IMR-90 (cell line): ENCODE measurements around the gene NHP2. TPM values are rescaled to one million over a fixed set of nuclear protein-coding genes. Genes with fewer than 3 reads are reported as not detected.

ENCODE experiments used
- ATAC-seq: fragments of 200-7000 bp; cut with Tn5 transposase; 2 replicates; pipeline ENCODE4 v1.9.1; 2020; ENCODE audit warnings: low read depth, mild to moderate bottlenecking, moderate library complexity
- BruUV-seq: library from RNA; stranded (reverse); fragments of 400-500 nt; replicated peaks from 2 replicates; lab custom pipeline; 2021; lab: Mats Ljungman, UMichigan
- CTCF ChIA-PET: fragments of 300-600 bp; formaldehyde crosslinking; extraction: SDS; loops from one replicate; lab custom pipeline; 2021; ENCODE audit warnings: antibody characterized with exemption; lab: Yijun Ruan, JAX
- POLR2A ChIA-PET: fragments of 300-600 bp; sonication (Branson Sonifier 250); formaldehyde crosslinking; loops from one replicate; lab custom pipeline; 2022; ENCODE audit warnings: antibody characterized with exemption; ENCODE audit not compliant: unreplicated experiment; lab: Charles Lee
- DNase-seq: peaks from one replicate; pipeline ENCODE4 v3.0.0; 2013
- H2AFZ ChIP-seq: replicated peaks from 2 replicates; pipeline ENCODE3; 2013; ENCODE audit warnings: low read length, mild to moderate bottlenecking; ENCODE audit not compliant: poor library complexity
- H2AK5ac ChIP-seq: 2 replicates; pipeline ENCODE4 v1.6.1; 2013; ENCODE audit warnings: low read depth, low read length, inconsistent platforms
- H2AK9ac ChIP-seq: replicated peaks from 2 replicates; pipeline ENCODE3; 2013; ENCODE audit warnings: mild to moderate bottlenecking, low read depth, low read length, moderate library complexity; ENCODE audit not compliant: poor library complexity
- H2BK120ac ChIP-seq: 2 replicates; pipeline ENCODE4 v1.6.1; 2013; ENCODE audit warnings: low read depth, low read length, inconsistent platforms
- H2BK15ac ChIP-seq: 3 replicates; pipeline ENCODE4 v1.6.1; 2013; ENCODE audit warnings: low read depth, low read length, inconsistent platforms
- H2BK20ac ChIP-seq: 2 replicates; pipeline ENCODE4 v1.6.1; 2013; ENCODE audit warnings: low read depth, mild to moderate bottlenecking, inconsistent platforms, low read length, moderate library complexity
- H2BK5ac ChIP-seq: 2 replicates; pipeline ENCODE4 v1.6.1; 2013; ENCODE audit warnings: mild to moderate bottlenecking, low read depth, low read length, inconsistent platforms; ENCODE audit not compliant: poor library complexity, severe bottlenecking
- H3K14ac ChIP-seq: replicated peaks from 2 replicates; pipeline ENCODE4 v1.6.1; 2013; ENCODE audit warnings: low read depth, low read length, inconsistent platforms
- H3K18ac ChIP-seq: 2 replicates; pipeline ENCODE4 v1.6.1; 2013; ENCODE audit warnings: low read depth, low read length, control low read depth
- H3K23ac ChIP-seq: 2 replicates; pipeline ENCODE4 v1.6.1; 2013; ENCODE audit warnings: low read depth, low read length, inconsistent platforms
- H3K27ac ChIP-seq: 2 replicates; pipeline ENCODE4 v1.5.1; 2013; ENCODE audit warnings: mild to moderate bottlenecking, control low read depth, low read length; ENCODE audit not compliant: insufficient read depth
- H3K27me3 ChIP-seq: 2 replicates; pipeline ENCODE4 v1.6.1; 2013; ENCODE audit warnings: low read length; ENCODE audit not compliant: control insufficient read depth, insufficient read depth
- H3K36me3 ChIP-seq: 2 replicates; pipeline ENCODE4 v1.6.1; 2013; ENCODE audit warnings: low read length, mixed read lengths; ENCODE audit not compliant: control insufficient read depth, insufficient read depth
- H3K4ac ChIP-seq: 2 replicates; pipeline ENCODE4 v1.6.1; 2013; ENCODE audit warnings: low read depth, low read length, inconsistent platforms
- H3K4me1 ChIP-seq: 2 replicates; pipeline ENCODE4 v1.6.1; 2013; ENCODE audit warnings: low read length, mixed read lengths; ENCODE audit not compliant: control insufficient read depth, insufficient read depth
- H3K4me2 ChIP-seq: 2 replicates; pipeline ENCODE4 v1.6.1; 2013; ENCODE audit warnings: low read depth, mild to moderate bottlenecking, control low read depth, low read length, moderate library complexity
- H3K4me3 ChIP-seq: 2 replicates; pipeline ENCODE4 v1.5.1; 2013; ENCODE audit warnings: low read depth, mild to moderate bottlenecking, control low read depth, low read length, moderate library complexity; ENCODE audit not compliant: insufficient read depth
- H3K56ac ChIP-seq: 2 replicates; pipeline ENCODE4 v1.6.1; 2013; ENCODE audit warnings: low read length, inconsistent platforms; ENCODE audit not compliant: insufficient read depth; ENCODE audit errors: extremely low read depth
- H3K79me1 ChIP-seq, 2 experiments: 2 replicates each; pipeline ENCODE4 v1.6.1; 2013; ENCODE audit warnings: low read length in 2 of 2, inconsistent platforms in 1 of 2, low read depth in 1 of 2
- H3K9ac ChIP-seq: 2 replicates; pipeline ENCODE4 v1.6.1; 2013; ENCODE audit warnings: low read depth, low read length, control low read depth
- H3K9me1 ChIP-seq: 2 replicates; pipeline ENCODE4 v1.6.1; 2013; ENCODE audit warnings: low read length, inconsistent platforms; ENCODE audit not compliant: insufficient read depth
- H3K9me3 ChIP-seq: 2 replicates; pipeline ENCODE4 v1.6.1; 2013; ENCODE audit warnings: low read length; ENCODE audit not compliant: control insufficient read depth, insufficient read depth
- H4K20me1 ChIP-seq: 2 replicates; pipeline ENCODE4 v1.6.1; 2013; ENCODE audit warnings: low read length, inconsistent platforms; ENCODE audit not compliant: insufficient read depth
- H4K5ac ChIP-seq: 2 replicates; pipeline ENCODE4 v1.6.1; 2013; ENCODE audit warnings: mild to moderate bottlenecking, low read depth, low read length, control low read depth
- H4K8ac ChIP-seq, 2 experiments: 2 replicates each; pipeline ENCODE4 v1.6.1; 2013; ENCODE audit warnings: low read depth in 2 of 2, low read length in 2 of 2, control low read depth in 1 of 2, inconsistent platforms in 1 of 2
- H4K91ac ChIP-seq: 2 replicates; pipeline ENCODE4 v1.6.1; 2013; ENCODE audit warnings: low read depth, low read length, inconsistent platforms; ENCODE audit not compliant: insufficient read depth
- CEBPB ChIP-seq: IDR thresholded peaks from 2 replicates; pipeline ENCODE4 v1.6.1; 2012; ENCODE audit warnings: low read depth, low read length, improper control_type of control experiment
- CHD1 ChIP-seq: IDR thresholded peaks from 2 replicates; pipeline ENCODE4 v1.6.1; 2012; ENCODE audit warnings: low read depth, low read length, improper control_type of control experiment
- CTCF ChIP-seq: conservative IDR thresholded peaks from 2 replicates; pipeline ENCODE4 v1.5.1; 2012; ENCODE audit warnings: mild to moderate bottlenecking, low read depth, low read length, improper control_type of control experiment
- ELK1 ChIP-seq: fragments of 150-350 bp; IDR thresholded peaks from 2 replicates; pipeline ENCODE4 v1.6.1; 2016; ENCODE audit warnings: low read depth, mild to moderate bottlenecking, low read length, moderate library complexity, borderline replicate concordance
- FOS ChIP-seq: fragments of 150-350 bp; IDR thresholded peaks from 2 replicates; pipeline ENCODE4 v1.6.1; 2016; ENCODE audit warnings: low read depth, low read length
- MXI1 ChIP-seq: IDR thresholded peaks from 2 replicates; pipeline ENCODE4 v1.6.1; 2012; ENCODE audit warnings: low read depth, mild to moderate bottlenecking, low read length, moderate library complexity, borderline replicate concordance
- POLR2A ChIP-seq: IDR thresholded peaks from 2 replicates; pipeline ENCODE4 v1.6.1; 2012; ENCODE audit warnings: mild to moderate bottlenecking, low read depth, low read length
- RAD21 ChIP-seq: IDR thresholded peaks from 2 replicates; pipeline ENCODE4 v1.6.1; 2012; ENCODE audit warnings: low read length, improper control_type of control experiment
- RFX5 ChIP-seq: IDR thresholded peaks from 2 replicates; pipeline ENCODE4 v1.8.0; 2012; ENCODE audit warnings: low read depth, mild to moderate bottlenecking, low read length, moderate library complexity
- SMC3 ChIP-seq: fragments of 150-350 bp; IDR thresholded peaks from 2 replicates; pipeline ENCODE4 v1.6.1; 2016; ENCODE audit warnings: low read depth, mild to moderate bottlenecking, antibody characterized with exemption, low read length, moderate library complexity
- USF2 ChIP-seq: fragments of 150-350 bp; IDR thresholded peaks from 2 replicates; pipeline ENCODE4 v1.6.1; 2017; ENCODE audit warnings: mild to moderate bottlenecking, antibody characterized with exemption, low read length, low read depth
- WGBS, 2 experiments: methylation state at CpG; one replicate each; pipeline versions ENCODE4 v1.1.5 to v1.1.7; 2013; ENCODE audit warnings: missing lambda C conversion rate in 2 of 2; ENCODE audit not compliant: insufficient read length in 1 of 2; ENCODE audit errors: extremely low coverage in 2 of 2; 5-methylcytosine and 5-hydroxymethylcytosine counted together
- dilution Hi-C: fragments of 300-500 bp; cut with HindIII; formaldehyde crosslinking; loops from one replicate; pipeline ENCODE4 v1.14.3; 2018; ENCODE audit warnings: low sequenced_read_pairs; ENCODE audit not compliant: unreplicated experiment
- in situ Hi-C: fragments of 300-500 bp; cut with MboI; formaldehyde crosslinking; loops from 3 replicates; pipeline ENCODE4 v1.14.3; 2019; ENCODE audit warnings: low sequenced_read_pairs, inconsistent platforms, mixed read lengths
- intact Hi-C: fragments of 100-400 bp; cut with micrococcal nuclease; formaldehyde crosslinking; loops from 2 replicates; pipeline ENCODE4 v1.10.0; 2022
- polyA plus RNA-seq, 3 experiments: library from polyadenylated mRNA; depleted of rRNA; stranded (reverse); fragments of >200 nt; gene quantifications; 2 replicates each; pipeline ENCODE4 v1.2.3, GENCODE V29; 2012; ENCODE audit warnings: low replicate concordance in 1 of 3
- total RNA-seq: library from RNA; depleted of rRNA; stranded (reverse); fragments of >200 nt; gene quantifications from 2 replicates; pipeline ENCODE4 v1.2.3, GENCODE V29; 2012

NHP2 gene
- total and polyA plus RNA-seq, 2 of the 4 experiments (the other 2 are of a cell fraction) = 180 to 278 TPM

GRCh38 chr5:178112545-178112944 lies 41.1 kb downstream of the NHP2 start:
- Histone ChIP-seq H3K27ac (no peak overlapping the region), H3K9ac (no peak overlapping the region), H3K4ac (no peak overlapping the region), H3K9me1 (no peaks in the 10 kb centered on the region), H2AFZ (no peak overlapping the region), H3K56ac (no peak overlapping the region), H3K4me3 (no peak overlapping the region), H2BK120ac (no peak overlapping the region), H3K27me3 (peaks cover 57% of the 10 kb centered on the region), H2BK20ac (no peak overlapping the region), H3K4me2 (no peak overlapping the region), H3K9me3 (no peaks in the 10 kb centered on the region), H3K36me3 (no peaks in the 10 kb centered on the region), H3K79me1 (no peaks in the 10 kb centered on the region), H3K18ac (no peak overlapping the region), H3K14ac (no peak overlapping the region), H2BK15ac (no peak overlapping the region), H4K91ac (no peak overlapping the region), H4K20me1 (no peaks in the 10 kb centered on the region), H2AK5ac (no peak overlapping the region), H2AK9ac (no peak overlapping the region), H3K4me1 (no peaks in the 10 kb centered on the region; the same call in 1 of the 2 replicates), H4K5ac (no peak overlapping the region), H3K23ac (no peak overlapping the region), H4K8ac (no peak overlapping the region), H2BK5ac (no peak overlapping the region)
- in situ Hi-C loops (no loop called here), dilution Hi-C loops (no loop called here), intact Hi-C loops (no loop called here)
- ATAC-seq (no peak), DNase-seq (no peak)
- TF ChIP-seq RAD21 (no peak), RFX5 (no peak), CTCF (no peak), CEBPB (no peak), SMC3 (no peak), ELK1 (no peak), CHD1 (no peak), USF2 (no peak), FOS (no peak), POLR2A (no peak), MXI1 (no peak)
- no TSS peak for BruUV-seq
- POLR2A ChIA-PET = no interaction called here
- 81% methylated on average over 3 of the region's 5 CpGs; no CpG with 5 or more reads in 1 of the 2 experiments for WGBS, 2 experiments
- CTCF ChIA-PET = no interaction called here
